Measurements from ENCODE around the gene TTC28.

DNA sequence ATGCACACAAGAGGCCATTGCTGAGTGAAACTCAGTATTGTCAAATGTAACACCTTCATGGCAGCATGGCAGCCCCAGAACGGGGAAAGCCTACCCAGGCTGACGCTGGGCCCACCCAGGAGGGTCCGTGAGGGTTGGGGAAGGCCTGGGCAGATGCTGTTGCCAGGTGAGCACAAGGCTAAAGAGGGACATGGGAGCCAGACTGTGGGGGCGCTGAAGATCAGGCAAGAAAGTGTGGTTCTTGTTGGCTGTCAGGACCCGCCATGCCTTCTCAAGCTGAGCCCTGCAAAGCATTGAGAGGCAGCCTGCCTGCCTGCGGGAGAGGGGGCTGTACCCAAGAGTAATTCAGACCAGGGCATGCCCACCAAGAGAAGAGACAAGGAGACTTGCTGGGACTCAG, 675.6 kb downstream of the TTC28 start:
- no peak for TF ChIP-seq CTCF (IDR thresholded peaks at IDR 0.05; ENCODE audit: poor library complexity, severe bottlenecking)
- no peak for TF ChIP-seq EZH2 (IDR thresholded peaks at IDR 0.05; ENCODE audit: borderline replicate concordance, insufficient read depth, low read length, poor library complexity, severe bottlenecking)

All from neural cell (in vitro differentiated cells).